Stimulated activated CD8-positive, alpha-beta memory T cell treated with anti-CD3 and anti-CD28 coated beads, Interleukin-15, amount 100 ng/mL, for 48 hours (primary cell): Measurements from ENCODE around the gene UGCG.
"Not testable (repeated sequence)": the region's sequence is repeated elsewhere in the genome, so short reads cannot be mapped to it uniquely, and the experiment has no call there.

ENCODE experiments used
- DNase-seq, 2 donors: peaks; one replicate each; pipeline ENCODE4 v3.0.0-alpha.2; 2020; ENCODE audit warnings: low read depth in 2 of 2

Gene UGCG

DNA sequence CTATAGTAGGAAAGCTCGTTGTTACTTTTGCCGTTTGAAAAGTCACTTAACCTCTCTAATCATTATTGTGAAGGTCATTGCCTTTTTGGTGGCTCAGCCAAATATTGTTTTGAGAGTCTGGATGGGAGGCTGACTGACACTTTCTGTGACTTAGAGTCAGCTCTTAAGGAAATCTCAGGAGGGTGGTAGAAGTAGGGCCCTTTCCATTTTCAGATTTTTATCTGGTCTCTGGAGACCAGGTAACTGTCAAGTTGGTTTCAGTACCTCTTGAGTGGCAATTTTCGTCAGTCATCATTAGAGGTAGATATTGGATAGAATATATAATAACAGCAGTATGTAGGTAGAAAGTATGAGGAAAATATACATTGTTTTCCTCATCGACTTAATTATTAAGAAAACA lies 23.3 kb downstream of the UGCG start:
- DNase-seq: no peak

DNA sequence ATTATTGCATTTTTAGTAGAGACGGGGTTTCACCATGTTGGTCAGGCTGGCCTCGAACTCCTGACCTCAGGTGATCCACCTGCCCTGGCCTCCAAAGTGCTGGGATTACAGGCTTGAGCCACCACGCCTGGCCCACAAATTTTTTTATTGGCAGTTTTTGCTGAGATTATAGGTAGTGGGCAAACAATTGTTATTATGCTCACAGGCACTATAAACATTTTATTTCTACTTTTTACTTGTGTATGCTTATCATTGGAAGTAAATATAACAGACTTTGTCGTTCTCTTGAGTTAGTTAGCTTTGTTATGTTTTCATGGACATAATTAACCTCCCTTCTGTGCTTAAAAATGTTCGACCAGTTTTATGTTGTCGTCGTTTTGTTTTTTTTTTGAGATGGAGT lies 23.9 kb downstream of the UGCG start:
- no peak for DNase-seq

DNA sequence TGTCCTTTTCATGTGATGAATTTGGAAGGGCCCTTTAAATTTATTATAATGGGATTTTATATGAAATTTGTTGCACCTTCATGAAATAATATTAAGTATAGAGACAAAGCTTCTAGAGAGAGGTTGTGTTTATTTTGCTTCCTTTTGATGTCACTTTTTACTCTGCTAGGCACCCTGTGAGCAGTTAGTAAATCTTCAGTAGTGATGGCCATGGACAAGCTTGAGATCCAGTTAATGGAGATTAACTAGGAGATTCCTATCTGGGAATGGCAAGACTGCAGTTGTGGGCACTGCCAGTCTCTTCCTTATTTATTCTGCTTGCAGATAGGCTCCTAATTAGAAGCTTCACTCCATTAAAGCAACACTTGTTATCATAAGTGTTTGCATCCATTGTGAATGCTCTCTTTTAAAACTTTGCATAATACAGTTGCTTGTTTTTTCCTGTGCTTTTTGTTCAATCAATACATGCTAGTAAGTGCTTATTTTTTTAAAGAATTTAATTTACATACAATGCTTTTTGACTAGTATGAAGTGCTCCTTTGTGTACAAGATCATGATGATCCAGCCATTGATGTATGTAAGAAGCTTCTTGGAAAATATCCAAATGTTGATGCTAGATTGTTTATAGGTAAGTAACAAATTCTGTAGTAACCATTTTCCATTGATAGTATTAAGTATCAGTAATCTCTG lies 25.9 kb downstream of the UGCG start:
- no peak for DNase-seq

DNA sequence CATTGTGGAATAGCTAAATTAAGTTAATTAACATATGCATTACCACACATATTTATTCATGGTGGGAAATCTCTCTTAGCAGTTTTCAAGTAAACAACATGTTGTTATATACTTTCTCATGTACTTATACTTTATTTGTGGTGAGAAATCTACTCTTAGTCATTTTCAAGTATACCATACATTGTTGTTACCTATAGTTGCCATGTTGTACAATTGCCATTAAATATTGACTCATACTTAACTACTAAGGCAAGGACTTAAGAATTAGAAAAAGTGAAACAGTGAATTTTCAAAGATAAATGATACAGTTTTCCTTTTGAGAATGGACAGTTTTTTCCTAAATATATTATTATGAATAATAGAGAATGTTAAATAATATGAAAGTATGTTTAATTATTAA lies 27.7 kb downstream of the UGCG start:
- no peak for DNase-seq

DNA sequence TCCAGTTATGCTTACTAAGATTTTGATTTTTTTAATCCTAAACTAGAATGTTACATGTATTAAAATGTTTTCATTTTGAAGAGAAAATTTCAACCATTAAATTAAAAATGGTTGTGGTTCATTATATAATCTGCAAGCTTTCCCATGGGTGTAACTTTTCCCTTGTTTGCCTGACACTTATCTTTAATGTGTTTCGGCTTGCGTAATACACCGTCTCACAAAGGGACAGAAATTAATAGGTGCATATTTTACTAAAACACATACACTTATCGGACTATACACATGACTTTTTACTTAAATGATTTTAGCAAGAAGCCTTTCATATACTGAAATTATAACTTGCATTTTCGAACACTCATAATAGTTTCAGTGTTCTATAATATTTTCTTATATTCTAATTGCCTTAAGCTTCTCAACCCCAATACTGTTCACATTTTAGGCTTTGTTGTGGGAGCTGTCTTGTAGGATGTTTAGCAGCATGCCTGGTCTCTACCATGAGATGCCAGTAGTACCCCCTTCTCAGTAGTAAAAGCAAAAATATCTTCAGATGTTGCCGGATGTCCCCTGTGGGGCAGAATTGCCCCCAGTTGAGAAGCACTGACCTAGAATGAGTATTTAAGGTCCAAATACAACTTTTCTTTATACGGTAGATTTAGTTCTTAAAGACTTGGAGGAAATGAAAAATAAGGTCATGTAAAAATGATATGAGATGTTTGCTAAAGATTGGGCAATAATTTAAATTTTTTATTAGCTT lies 28.6 kb downstream of the UGCG start:
- DNase-seq: no peak

DNA sequence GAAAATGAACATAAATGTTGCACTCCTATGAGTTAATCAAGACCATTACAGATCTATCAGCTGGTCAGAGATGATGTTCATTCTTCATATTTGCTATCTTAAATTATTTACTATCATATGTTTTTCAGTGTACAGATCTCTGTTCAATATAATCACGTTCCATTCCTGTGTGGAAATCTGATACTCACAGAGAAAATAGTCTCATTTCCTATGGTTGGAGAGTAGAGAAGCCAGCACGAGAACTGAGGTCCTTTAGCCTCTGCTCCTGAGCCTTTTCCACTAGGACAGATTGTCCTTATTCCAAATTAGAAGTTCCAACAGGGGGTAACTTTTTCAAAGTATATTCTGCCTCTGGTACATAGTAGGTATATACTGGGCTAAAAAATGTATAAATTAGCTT lies 29.2 kb downstream of the UGCG start:
- no peak for DNase-seq

DNA sequence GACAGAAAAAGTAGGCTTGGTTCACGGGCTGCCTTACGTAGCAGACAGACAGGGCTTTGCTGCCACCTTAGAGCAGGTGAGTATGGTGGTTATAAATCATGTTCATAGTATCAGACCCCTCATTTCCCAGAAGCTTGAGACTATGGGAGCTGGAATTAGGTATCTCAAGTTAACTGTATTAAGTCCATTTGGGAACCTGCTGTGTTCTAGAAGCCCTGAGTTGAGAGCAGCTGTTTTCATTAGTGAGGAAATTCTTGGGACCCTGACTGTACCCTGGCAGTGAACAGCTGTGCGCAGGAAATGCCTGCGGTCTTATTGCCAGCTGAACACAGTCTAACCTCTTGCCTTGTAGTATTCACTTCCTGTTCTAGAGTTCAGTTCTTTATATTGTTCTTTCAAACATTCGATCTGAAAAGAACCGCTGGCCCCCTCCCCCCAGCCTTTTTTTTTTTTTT lies 29.8 kb downstream of the UGCG start:
- peak; percentile 28 to 34 for DNase-seq

DNA sequence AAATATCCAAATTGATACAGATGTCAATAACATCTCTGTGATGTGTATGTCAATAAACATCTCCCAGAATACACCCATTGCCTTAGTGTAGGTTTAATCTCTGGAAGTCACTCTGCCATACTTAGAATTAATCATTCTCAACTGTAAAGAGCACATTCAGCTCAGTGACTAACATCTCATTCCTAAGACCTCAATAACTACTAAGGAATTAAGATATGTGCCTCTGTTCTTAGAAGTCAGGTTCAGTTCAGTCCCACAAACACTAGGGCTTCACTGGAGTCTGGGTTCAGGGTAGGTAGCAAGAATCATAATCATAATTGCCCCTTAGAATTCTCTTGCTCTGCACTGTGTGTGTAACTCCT lies 31.7 kb downstream of the UGCG start:
- DNase-seq: no peak

DNA sequence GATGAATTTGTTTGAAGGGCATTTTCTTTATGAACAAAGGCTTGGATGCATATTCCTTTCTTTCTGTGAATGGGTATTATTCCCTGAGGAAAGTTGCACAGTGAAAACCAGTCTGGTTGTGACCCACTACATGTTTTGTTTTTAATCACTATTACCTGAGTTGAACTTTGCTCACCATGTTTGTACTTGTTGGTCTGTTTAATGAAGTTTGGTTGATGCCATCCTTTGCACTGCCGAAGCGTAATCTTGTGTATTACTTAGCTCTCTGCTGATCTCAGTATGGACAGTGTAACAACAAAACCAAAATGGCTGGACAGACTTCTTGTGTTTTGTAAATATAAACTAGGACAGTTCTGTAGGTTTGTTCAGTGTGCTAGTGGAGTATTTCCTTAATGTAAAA lies 38.1 kb downstream of the UGCG start:
- no peak for DNase-seq

DNA sequence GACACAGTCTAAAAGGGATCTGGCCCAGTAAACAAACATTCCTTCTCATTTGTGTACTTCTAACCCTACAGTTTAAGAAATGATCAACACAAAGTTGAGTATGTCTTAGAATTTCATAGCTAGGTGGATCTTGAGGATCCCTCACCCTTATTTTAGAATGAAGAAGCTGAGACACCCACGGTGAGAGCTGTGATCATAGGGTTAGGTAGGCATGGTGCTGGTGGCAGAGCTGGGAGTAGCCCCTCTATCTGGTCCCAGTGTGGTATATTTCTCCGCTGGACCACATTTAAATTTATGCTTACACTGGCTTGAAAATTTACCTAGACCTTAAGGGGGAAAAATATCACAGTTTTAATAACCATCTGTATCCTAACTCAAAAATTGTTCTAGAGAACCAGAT lies 39.8 kb downstream of the UGCG start:
- no peak for DNase-seq

DNA sequence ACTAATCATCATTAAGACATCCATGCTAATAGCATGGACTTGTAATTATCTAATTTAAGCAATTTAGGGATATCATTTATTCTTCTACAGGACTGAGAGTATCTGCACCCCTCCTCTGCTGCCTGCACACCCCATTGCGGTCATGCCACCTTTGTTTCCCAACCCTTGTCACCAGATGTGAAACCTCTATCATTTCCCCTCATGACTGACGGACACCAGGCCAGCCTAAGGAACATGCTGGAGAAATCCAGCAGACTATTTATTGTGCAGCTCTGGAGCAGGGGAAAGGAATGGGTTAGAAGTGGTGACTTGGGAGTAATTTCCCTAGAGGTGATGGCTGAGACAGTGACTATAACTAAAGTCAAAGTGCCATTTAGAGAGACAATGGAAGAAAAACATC lies 40.7 kb downstream of the UGCG start:
- DNase-seq: no peak

DNA sequence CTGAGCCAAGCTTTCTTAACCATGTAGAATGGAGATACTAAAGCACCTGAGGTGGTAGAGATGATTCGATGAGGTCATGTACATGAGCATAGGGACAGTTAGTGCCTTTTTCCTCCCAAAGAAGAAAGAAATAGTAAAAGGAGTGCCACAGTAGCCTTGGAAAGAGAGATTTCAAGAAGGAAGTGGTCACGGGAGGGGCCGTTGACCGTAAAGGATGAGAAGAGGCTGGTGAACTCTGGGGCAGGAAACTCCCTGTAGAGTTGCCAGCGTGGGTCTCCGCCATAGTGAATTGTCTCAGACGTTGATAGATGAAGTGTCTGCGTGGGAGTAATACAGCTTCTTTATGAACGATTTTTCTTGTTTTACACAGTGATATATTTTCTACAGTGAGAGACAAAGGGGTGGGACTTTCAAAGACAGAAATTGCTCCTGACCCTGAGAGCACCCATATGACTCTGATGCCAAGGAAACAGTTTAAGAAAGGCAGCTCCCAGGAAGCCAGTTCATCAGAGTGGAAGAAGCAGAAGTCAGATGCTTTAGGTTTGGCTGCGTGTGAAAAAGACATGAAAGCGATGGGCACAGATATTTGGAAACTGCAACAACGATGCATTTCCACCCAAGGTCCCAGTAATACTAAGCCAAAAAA lies 41.3 kb downstream of the UGCG start:
- DNase-seq: peak; percentile 34 to 61

DNA sequence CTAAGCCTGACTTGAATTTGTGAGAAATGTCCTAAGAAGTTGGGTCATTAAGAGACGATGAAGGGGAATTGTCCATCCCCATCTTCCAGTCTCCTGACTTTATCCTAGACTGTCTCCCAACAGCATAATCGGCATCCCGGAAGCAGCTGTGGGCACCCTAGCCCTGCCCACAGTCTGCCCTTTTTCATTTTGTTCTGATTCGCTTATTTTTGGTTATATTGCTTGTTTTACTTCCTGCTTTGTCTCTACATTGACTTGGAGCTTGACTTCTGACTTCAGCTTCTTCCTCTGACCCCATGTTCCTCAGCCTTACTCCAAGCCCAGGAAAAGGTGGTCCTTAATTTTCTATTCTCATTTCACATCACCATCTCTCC lies 41.8 kb downstream of the UGCG start:
- no peak for DNase-seq

DNA sequence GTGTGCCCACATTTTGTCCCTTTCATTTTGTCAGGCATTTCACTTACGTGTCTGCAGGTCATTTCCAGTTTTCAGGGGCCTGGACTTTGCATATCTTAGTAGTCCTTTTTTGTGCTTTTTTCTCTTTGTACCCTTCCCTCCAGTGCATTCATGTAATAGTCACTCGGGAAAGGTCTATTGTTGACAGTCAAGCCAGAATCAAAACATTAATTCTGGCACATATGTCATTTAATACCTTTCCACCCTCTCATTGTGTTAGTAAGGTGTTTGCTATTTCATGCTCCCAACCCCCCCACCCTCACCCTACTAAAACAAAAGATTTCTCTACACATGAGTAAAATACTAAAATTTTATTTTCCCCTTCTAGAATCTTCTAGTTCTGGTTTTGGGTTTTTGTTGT lies 42.7 kb downstream of the UGCG start:
- DNase-seq: no peak

DNA sequence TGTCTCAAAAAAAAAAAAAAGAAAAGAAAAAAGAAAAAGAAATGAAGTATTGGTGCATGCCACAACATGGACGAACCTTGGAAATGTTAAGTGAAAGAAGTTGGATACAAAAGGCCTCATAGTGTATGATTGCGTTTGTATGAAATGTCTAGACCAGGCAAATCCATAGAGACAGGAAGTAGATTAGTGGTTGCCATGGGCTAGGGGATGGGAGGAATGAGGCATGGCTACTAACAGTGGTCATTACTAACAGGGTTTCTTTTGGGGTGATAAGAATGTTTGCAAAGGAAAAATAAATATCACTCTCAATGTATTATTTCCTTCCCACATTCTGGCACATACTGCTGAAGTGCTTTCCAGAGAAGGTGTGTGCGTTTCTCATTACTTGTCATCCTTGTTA lies 44.1 kb downstream of the UGCG start:
- DNase-seq: no peak

DNA sequence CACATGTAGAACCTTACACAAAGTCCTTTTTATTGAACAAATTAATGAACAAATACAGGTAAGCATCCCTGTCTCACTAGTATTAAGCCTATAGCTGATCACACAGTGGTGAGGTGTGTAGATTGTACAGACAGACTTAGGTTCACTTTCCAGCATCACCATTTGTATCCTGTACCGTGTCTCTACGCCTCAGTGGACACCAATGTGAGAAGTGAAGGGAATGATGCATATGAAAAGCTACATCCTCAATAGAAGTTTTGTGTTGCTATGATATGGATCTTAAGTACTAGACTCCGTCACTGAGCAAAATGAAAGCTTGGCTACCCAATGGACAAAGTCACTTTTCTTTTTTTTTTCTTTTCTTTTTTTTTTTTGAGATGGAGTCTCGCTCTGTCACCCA lies 46.6 kb downstream of the UGCG start:
- no peak for DNase-seq

DNA sequence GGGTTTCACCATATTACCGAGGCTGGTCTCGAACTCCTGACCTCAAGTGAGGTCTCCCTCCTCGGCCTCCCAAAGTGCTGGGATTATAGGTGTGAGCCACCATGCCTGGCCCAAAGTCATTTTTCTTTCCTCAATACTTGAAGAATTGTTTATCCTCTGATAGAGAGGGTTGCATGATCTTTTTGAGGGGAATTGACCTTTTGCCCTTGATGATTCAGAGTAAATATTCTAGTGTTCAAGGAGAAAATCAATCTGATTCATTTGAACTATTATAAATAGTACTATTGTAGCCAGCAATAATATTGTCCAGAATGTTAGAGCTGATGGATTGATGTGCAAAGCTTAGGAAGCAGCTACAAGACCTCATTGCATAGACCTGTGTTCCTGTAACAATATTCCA lies 47.1 kb downstream of the UGCG start:
- no peak for DNase-seq

DNA sequence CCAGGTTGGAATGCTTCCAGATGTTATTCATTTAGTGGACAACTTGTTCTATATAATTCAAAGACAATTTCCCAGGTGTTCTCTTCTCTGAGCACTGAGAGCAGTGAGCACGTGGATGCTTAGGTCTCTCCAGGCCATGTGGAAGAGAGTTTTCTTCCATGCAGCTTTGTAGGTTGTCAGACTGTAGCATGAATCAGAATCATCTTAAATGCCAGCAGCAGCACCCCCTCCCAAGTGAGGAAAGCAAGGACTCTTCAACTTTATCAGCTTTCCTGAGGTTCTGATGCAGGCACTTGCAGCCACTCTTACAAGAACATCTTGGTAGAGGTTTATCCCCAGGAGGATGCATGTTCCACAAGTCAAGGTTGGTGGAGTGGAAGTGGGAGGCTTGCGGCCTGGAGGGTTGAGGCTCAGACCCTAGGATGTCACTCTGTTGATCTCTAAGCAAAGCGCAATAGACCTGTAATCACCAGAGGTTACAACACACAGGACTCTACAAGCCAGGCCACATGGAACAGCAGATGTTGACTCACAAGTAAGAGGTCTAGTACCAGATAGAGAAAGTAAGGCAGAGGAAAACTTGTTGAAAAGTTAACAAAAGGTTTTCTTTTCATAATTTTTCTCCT lies 47.7 kb downstream of the UGCG start:
- DNase-seq: no peak

DNA sequence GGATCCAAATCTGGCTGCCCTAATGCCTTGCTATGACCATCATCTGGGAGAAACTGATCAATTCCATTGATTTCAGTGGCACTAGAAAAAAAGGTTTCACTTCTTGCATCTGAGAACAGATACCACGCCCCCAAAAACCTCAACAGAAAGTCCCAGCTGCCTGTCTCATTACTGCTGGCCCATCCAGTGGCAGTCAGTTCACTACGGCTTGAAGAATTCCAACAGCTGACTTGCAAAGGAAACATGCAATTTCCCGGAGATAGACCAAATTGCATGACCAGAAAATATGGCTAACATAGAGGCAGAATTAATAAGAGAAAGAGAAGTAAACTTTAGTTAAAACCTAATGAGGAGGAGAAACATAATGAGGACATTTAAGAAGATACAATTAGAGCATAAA lies 48.6 kb downstream of the UGCG start:
- no peak for DNase-seq

DNA sequence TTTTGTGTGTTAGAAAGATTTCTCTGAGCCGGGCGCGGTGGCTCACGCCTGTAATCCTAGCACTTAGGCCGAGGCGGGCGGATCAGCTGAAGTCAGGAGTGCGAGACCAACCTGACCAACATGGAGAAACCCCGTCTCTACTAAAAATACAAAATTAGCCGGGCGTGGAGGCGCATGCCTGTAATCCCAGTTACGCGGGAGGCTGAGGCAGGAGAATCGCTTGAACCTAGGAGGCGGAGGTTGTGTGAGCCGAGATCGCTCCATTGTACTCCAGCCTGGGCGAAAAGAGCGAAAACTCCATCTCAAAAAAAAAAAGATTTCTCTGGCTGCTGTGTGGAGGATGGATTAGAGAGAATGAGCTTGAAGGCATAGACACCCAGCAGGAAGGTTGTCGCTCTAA lies 51.5 kb downstream of the UGCG start:
- DNase-seq: not testable (repeated sequence)

DNA sequence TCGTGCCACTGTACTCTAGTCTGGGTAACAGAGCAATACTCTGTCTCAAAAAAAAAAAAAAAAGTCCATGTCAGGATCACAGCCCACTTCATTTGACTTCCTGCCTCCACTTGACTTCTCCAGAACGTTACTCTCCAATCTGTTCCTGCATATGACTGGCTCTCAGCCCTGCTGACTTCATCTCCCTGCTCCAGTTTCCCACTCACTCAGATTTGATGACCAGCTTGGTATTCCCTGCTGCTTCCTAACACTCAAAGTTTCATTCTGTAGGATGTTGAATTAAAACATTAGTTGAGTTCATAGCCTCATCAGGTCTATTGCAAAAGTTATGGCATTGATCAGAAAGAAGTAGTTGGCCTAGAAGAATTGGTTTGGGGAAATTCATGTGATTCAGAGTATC lies 52.3 kb downstream of the UGCG start:
- DNase-seq: no peak

DNA sequence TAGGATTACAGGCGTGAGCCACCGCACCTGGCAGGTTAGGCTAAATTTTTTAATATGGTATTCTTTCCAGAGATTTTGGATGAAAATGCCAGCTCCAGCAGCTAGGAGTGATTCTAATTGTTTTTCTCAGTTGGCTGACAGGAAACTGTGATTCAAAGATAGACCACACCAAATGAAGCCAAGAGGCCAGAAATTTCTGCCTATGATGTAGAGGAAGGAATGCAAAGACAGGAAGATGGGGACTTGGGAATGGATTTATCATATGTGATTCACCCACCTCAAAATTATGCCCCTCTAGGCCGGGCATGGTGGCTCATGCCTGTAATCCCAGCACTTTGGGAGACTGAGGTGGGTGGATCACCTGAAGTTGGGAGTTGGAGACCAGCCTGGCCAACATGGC lies 53.3 kb downstream of the UGCG start:
- DNase-seq: no peak

DNA sequence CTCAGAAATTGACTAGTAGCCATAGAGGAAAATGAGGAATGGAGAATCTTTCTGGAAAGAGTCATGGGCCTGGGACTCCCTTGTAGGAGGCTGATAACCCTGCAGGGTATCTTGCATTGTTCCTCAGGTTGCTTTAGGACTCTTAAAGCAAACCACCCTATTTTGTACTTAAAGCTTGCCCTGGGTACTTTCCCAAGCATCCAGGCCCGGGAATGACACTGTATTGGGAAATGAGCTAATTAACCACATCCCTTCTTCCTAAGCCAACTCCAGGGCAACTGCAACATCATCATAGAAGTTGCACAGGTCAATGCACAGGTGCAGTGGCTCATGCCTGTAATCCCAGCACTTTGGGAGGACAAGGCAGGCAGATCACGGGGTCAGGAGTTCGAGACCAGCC lies 55.9 kb downstream of the UGCG start:
- DNase-seq: no peak
